ENCODE measurements around the gene IL17RB.

The IL17RB gene, protein sequence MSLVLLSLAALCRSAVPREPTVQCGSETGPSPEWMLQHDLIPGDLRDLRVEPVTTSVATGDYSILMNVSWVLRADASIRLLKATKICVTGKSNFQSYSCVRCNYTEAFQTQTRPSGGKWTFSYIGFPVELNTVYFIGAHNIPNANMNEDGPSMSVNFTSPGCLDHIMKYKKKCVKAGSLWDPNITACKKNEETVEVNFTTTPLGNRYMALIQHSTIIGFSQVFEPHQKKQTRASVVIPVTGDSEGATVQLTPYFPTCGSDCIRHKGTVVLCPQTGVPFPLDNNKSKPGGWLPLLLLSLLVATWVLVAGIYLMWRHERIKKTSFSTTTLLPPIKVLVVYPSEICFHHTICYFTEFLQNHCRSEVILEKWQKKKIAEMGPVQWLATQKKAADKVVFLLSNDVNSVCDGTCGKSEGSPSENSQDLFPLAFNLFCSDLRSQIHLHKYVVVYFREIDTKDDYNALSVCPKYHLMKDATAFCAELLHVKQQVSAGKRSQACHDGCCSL

DNA sequence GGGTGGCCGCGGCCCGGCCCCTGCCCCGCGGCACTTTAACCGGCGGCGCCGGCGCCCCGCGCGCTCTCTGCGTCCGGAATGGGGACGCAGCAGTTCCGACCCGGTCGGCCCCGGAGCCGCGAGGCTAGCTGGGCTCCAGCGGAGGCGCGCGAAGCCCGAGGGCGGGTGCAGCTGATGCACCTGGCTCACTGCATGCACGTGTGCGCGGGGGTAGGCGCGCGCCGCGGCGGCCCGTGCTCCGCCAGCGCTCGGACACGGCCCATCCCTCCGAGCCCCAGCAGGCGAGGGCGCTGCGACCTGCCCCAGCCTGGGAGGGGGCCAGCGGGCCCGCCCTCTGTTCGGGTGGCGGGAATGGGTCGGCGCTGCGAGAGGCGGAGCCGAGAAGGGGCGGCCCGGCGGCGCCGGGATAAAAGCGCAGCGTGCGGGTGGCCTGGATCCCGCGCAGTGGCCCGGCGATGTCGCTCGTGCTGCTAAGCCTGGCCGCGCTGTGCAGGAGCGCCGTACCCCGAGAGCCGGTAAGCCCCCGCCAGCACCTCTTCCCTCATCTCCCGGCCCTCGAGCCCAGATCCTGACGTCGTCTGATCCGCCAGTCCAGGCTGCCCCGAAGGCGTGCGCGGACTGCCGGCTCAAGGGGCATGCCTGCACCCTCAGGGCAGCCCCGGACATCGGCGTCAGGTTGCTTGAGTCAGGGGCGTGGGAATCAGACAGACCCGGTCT, at the start of gene IL17RB, which contains the start of gene CHDH:
IL17RB (plus strand) TSS at position 435 of the 717 bp plus-strand sequence; CDS start at position 456, 21 bp downstream.
CHDH (minus strand) TSS at position 286 of the 717 bp plus-strand sequence. CDS start 22,411 bp downstream, outside the sequence.
- DNase-seq = no peak

DNA sequence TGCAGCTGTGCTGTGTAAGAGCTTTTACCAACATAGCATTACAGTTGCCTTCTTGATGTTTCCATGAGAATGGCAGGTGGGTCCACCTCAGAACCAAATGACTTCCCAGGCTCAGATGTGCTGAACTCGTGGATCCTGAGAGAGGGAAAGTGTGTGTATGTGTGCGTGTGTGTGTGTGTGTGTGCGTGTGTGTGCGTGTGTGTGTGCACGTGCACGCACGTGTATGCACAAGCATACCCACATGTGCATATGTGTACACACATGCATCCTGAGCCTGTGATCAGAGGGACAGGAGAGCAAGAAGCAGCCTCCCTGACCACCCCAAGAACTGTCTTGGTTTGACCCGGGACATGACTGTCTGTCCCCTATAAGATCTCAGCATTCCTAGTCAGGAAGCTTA, 48.2 kb upstream of the IL17RB start:
- no peak for DNase-seq

- no peak for DNase-seq
These were observed 47.0 kb upstream of the IL17RB start for GRCh38 chr3:53799338-53799865.

DNA sequence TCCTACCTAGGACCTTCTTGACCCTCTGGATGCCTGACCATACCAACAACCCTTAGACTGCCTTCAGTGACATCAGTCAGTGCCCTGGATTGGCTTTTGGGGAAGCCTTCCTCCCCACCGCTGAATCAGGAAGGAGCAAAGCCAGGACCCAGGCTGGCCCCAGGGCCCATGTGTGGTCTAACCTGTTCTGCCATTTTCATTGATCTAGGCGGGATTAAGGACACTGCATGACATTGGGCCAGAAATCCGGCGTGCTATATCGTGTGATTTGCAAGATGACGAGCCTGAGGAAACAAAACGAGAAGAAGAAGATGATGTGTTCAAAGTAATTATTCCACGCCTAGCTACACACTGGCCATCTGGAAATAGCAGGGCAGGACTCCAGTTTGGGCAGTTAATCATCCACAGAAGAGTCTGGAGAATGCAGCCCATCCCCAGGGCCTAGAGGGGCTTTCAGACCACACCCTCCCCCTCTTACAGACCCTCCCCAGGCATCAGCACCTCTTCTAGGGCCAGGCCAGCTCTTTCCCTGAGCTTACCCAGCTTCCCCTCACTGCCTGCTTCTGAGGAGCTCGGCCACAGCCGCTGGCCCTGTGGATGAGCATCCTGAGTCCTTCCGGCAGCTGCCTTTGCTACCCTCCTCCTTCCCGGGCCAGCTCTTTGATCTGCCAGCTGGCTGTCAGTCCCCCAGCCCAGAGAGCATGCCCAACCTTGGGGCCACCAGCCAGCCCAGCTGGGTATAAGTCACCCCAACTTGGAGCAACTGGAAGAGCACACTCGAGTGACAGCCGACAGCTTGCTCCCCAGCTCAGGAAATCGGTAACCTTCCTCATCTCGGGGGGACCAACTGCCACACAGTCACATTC, 46.1 kb upstream of the IL17RB start:
- no peak for DNase-seq

DNA sequence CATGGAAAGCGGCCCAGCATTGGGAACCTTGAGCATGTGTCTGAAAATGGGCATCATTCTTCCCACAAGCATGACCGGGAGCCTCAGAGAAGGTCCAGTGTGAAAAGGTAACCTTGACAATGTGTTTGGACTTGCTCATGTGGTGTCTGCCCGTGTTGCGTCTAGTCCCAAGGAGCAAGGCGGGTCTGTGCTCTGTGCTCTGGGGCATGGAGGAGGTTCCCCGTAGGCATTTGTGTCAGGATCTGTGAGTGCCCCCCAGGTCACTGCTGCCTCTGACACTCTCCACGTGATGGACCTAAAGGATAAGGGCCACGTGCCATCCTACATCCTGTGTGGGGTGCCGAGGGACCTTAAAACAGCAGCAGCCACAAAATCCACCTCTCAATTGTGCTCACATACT, 45.0 kb upstream of the IL17RB start:
- DNase-seq = no peak

DNA sequence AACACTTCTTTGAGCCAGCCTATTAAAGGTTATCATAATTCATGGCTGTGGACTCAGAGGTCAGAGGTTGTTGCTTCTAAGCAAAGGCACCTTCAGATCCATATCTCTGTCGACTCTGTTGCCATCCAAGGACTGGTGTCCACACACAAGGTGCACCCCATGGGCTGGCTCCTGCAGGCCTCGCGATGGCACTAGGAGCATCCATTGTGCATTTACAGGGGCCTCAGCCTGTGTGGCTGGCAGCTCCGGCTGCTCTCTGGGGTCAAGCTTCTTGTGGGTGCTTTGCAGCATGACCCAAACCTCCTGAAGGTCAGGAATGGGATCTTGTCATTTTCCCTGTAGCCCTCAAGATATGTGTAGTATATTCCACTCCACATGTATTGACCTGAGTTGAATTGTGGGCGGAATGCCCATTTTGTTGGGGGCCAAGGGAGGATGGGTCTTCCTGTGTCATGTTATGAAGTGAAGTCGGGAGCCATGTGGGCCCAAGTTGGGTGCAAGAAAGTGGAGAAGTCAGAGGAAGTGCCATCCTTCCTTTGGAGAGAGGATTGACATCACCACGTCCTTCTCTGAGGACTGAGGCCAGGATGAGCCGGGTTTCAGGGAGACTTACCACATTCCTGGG, 44.0 kb upstream of the IL17RB start:
- DNase-seq = no peak

- DNase-seq = no peak
These were observed 43.1 kb upstream of the IL17RB start for GRCh38 chr3:53803124-53803815.

GRCh38 chr3:53803816-53804695, 42.3 kb upstream of the IL17RB start:
- DNase-seq = no peak

GRCh38 chr3:53804697-53805462, 41.5 kb upstream of the IL17RB start:
- DNase-seq = no peak

DNA sequence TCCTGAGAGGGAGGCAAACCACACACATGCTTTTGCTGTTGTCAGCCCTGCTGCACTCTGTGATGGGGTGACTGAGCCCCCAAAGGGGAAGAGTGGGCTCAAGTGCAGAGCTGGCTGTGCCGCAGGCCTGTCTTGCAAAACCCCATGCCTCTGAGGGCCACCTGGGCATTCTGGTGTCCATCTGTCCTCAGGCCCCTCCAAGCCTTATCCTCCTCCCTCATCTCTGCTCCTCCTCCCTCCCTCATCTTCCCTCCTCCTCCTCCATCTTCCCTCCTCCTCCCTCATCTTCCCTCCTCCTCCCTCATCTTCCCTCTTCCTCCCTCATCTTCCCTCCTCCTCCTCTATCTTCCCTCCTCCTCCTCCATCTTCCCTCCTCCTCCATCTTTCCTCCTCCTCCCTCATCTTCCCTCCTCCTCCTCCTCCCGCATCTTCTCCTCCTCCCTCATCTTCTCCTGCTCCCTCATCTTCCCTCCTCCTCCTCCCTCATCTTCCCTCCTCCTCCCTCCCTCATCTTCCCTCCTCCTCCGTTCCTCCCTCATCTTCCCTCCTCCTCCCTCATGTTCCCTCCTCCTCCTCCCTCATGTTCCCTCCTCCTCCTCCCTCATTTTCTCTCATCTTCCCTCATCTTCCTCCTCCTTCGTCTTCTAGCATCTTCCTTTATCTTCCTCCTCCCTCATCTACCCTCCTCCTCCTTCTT, 40.8 kb upstream of the IL17RB start:
- DNase-seq = no peak

- no peak for DNase-seq
These were observed 39.9 kb upstream of the IL17RB start for GRCh38 chr3:53806182-53807116.

DNA sequence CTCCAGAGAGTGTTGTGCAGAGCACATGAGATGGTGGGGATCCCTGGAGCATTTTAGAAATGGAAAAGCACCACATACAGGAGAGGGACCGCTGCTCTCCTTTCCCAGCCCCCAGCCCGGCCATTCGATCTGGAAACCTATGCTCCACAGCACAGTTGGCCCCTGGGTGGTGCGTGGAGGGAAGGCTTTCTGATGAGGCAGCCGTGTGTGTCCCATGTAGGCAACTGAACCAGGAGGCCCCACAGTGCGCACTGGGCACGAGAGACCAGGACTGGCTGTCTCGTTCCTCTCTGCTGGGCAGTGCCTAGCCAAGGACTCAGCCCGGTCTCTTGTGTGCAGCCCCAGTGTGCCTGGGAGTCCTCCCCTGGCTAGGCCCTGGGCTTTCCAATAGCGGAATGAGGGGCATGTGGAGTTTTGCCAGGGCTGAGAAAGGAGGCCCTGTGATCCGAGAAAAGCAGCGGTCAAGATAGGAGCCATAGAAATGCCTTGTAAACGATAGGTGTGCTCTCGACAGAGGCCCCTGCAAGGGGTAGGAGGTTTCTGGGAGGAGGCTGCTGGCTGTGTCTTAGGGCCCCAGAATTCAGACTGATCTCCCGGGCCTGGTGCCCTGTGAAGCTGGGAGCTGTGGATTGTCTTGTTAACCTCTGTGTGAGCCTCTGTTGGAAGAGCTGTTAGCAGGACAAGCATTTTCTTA, 39.1 kb upstream of the IL17RB start:
- DNase-seq = no peak

GRCh38 chr3:53808496-53808895, 37.9 kb upstream of the IL17RB start:
- DNase-seq = no peak

GRCh38 chr3:53809267-53809666, 37.1 kb upstream of the IL17RB start:
- DNase-seq = no peak

GRCh38 chr3:53809764-53810400, 36.5 kb upstream of the IL17RB start:
- DNase-seq = no peak

GRCh38 chr3:53811143-53811927, 35.0 kb upstream of the IL17RB start:
- no peak for DNase-seq
